Activated CD4-positive, alpha-beta memory T cell treated with anti-CD3 and anti-CD28 coated beads, Interleukin-2, amount 10 ng/mL, durations not matched to agents 7 days and 5 days (primary cell): Measurements from ENCODE around the gene LTBP2. TPM values are rescaled to one million over a fixed set of nuclear protein-coding genes. Genes with fewer than 3 reads are reported as not detected.

Experiments
- CTCF ChIA-PET: fragments of 350-600 bp; sonication (Branson Sonifier 250); formaldehyde crosslinking; loops from one replicate; lab custom pipeline; 2021; ENCODE audit warnings: antibody characterized with exemption, inconsistent platforms; lab: Charles Lee
- POLR2A ChIA-PET: fragments of 350-600 bp; sonication (Branson Sonifier 250); formaldehyde crosslinking; loops from one replicate; lab custom pipeline; 2021; ENCODE audit warnings: antibody characterized with exemption; lab: Charles Lee
- DNase-seq: peaks from one replicate; pipeline ENCODE4 v3.0.0-alpha.2; 2020
- H3K27ac Mint-ChIP-seq: one replicate; pipeline ENCODE4 v1.8.0; 2021; ENCODE audit warnings: mild to moderate bottlenecking, mixed read lengths
- H3K27me3 Mint-ChIP-seq: one replicate; pipeline ENCODE4 v1.8.0; 2021; ENCODE audit warnings: mixed read lengths
- H3K36me3 Mint-ChIP-seq: one replicate; pipeline ENCODE4 v1.8.0; 2021; ENCODE audit warnings: low read depth, mixed read lengths
- H3K4me1 Mint-ChIP-seq: one replicate; pipeline ENCODE4 v1.8.0; 2021; ENCODE audit warnings: mixed read lengths
- H3K4me3 Mint-ChIP-seq: one replicate; pipeline ENCODE4 v1.8.0; 2021; ENCODE audit warnings: mild to moderate bottlenecking, mixed read lengths
- H3K9me3 Mint-ChIP-seq: one replicate; pipeline ENCODE4 v1.8.0; 2021; ENCODE audit warnings: mixed read lengths
- total RNA-seq, 2 experiments: library from RNA; stranded (reverse); gene quantifications; one replicate each; pipeline ENCODE4 v1.2.3, GENCODE V29; 2021

The LTBP2 gene
- total RNA-seq, 2 experiments from 2014 or later: 0.28 to 0.40 TPM

DNA sequence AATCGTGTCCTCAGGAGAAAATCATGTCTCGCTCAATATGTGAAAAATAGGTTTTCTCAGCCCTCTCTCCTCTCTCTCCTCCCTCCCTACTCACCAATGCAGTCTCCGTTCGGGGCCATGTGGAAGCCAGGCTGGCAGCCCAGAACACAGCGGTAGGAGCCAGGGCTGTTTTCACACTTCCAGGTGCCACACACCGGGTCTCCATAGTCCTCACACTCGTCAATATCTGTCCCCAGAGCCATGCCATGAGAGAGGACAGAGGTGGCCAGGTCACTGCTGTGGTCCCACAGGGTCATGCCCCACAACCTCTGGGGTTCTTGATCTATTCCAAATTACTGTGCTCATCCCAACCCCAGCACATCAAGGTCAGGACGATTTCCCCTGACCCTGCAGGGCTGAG, 105.0 kb downstream of the LTBP2 start:
- H3K4me3 Mint-ChIP-seq: no peak overlapping the region
- H3K27me3 Mint-ChIP-seq: peaks cover 6% of the 10 kb centered on the region
- no peak overlapping the region for H3K27ac Mint-ChIP-seq
- no peak for DNase-seq
- H3K36me3 Mint-ChIP-seq: no peaks in the 10 kb centered on the region
- ChIA-PET POLR2A (interaction anchor here (1.2 kb wide), 1 partner anchor 14 kb away, joined by 3 read pairs; the partner anchor contains the start of genes ISCA2 and NPC2), CTCF (no interaction called here)
- no peaks in the 10 kb centered on the region for H3K4me1 Mint-ChIP-seq
- H3K9me3 Mint-ChIP-seq: no peaks in the 10 kb centered on the region

DNA sequence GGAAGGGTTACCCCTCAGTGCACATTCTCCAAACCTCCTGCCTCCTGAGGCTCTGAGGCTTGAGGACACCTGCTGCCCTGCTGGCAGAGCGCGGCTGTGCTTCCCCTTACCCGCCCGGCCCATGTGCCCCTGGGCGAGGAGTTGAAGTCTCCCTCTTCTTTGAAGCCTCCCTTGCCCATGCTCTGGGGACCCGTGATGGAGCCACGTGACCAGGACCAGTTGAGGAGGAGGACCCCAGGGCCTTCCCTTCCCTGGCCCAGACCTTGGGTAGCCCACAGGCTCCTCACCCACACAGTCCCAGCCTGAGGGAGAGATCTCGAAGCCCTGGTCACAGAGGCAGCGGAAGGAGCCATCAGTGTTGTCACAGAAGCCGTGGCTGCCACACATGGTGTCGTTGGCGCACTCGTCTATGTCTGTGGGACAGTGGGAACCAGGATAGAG, 105.6 kb downstream of the LTBP2 start:
- H3K4me1 Mint-ChIP-seq: no peaks in the 10 kb centered on the region
- no peaks in the 10 kb centered on the region for H3K36me3 Mint-ChIP-seq
- H3K27me3 Mint-ChIP-seq: peaks cover 6% of the 10 kb centered on the region
- no peak for DNase-seq
- POLR2A ChIA-PET: no interaction called here
- H3K27ac Mint-ChIP-seq: no peak overlapping the region
- no peak overlapping the region for H3K4me3 Mint-ChIP-seq
- H3K9me3 Mint-ChIP-seq: no peaks in the 10 kb centered on the region
- CTCF ChIA-PET: no interaction called here

DNA sequence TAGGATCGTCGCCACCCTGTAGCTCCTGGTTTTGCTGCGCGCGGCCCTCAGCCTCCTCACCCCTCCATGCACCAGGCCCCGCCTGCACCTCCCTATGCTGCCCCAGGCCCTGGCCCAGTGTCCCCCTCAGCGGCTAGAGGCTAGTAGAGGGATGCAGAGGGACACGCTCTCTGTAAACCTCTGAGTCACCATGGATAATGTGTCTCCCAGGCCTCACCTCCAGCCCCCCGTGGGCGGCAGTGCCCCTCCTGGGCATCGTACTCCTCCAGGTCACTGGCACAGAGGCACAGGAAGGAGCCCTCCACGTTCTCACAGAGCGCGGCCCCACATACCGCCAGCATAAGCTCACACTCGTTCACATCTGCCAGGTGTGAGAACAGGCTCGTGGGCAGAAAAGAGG, 106.2 kb downstream of the LTBP2 start:
- Mint-ChIP-seq H3K4me3 (no peak overlapping the region), H3K4me1 (no peaks in the 10 kb centered on the region), H3K27ac (no peak overlapping the region), H3K27me3 (peaks cover 6% of the 10 kb centered on the region), H3K36me3 (no peaks in the 10 kb centered on the region), H3K9me3 (no peaks in the 10 kb centered on the region)
- POLR2A ChIA-PET: no interaction called here
- CTCF ChIA-PET: interaction anchor here (0.6 kb wide), 1 partner anchor 21 kb away, joined by 3 read pairs; no protein-coding TSS in a partner anchor
- DNase-seq: no peak

DNA sequence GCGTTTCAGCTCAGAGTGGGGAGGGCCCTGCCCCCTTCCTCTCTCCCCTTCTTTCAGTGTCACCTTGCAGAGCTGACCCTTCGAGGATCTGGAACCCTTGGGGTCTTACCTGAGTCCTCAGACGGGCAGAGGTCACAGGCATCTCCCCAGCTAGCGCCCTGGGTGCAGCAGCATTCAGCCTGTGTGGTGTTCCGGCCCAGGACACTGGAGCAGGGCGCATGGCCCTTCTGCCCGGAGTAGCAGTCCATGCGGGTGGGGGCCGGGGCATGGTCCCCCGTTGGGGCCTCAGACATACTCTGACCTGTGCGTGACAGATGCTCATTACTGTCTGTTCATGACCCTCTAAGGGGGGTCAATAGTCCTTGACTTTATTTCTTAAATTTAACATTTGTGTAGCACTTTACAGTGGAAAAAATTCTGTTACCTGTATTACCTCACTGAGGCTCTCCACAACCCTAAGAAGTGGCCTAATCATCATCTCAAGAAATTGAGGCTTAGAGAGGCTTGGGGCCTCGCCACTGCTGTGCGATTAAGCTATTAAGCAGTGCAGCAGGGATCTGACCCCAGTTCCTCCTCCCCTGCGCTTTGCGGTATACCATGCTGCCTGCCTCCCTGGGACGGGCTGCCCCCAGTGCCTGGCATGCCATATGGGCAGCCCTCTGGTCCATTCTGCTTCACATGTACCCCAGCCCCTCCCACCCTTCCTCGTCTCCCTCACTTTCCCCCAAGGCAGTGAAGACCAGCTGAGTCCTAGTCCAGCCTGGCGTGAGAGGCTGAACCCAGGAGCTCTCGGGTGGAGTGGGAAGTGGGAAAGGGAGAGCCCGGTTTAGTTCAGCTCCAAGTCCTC, 106.9 kb downstream of the LTBP2 start:
- H3K36me3 Mint-ChIP-seq: no peaks in the 10 kb centered on the region
- no peak overlapping the region for H3K27ac Mint-ChIP-seq
- CTCF ChIA-PET: interaction anchor here (0.6 kb wide), 1 partner anchor 20 kb away, joined by 3 read pairs; no protein-coding TSS in a partner anchor
- DNase-seq: no peak
- H3K9me3 Mint-ChIP-seq: no peaks in the 10 kb centered on the region
- H3K4me1 Mint-ChIP-seq: no peaks in the 10 kb centered on the region
- H3K27me3 Mint-ChIP-seq: peaks cover 6% of the 10 kb centered on the region
- H3K4me3 Mint-ChIP-seq: no peak overlapping the region
- POLR2A ChIA-PET: no interaction called here

DNA sequence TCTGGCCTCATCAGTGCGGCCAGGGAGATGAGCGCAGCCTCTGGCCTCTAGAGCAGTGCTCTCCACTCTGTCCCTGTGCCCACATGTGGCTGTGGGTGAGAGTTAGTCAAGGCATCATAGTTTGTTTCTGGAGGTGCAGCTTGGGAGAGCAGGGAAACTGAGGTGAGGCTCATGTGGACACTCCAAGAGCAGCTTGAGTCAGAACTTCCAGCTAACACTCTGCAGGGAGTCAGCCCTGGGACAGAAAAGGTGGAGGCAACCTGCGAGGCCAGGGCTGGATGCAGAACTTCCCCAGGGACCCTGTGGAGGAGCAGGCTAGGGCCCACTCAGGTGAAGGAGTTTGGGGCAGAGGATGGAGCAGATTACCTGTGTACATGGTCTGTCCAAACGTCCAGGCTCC, 107.6 kb downstream of the LTBP2 start:
- Mint-ChIP-seq H3K36me3 (no peaks in the 10 kb centered on the region), H3K27ac (no peak overlapping the region), H3K9me3 (no peaks in the 10 kb centered on the region), H3K4me1 (no peaks in the 10 kb centered on the region), H3K27me3 (peaks cover 6% of the 10 kb centered on the region), H3K4me3 (no peak overlapping the region)
- DNase-seq: no peak
- ChIA-PET CTCF (no interaction called here), POLR2A (no interaction called here)

DNA sequence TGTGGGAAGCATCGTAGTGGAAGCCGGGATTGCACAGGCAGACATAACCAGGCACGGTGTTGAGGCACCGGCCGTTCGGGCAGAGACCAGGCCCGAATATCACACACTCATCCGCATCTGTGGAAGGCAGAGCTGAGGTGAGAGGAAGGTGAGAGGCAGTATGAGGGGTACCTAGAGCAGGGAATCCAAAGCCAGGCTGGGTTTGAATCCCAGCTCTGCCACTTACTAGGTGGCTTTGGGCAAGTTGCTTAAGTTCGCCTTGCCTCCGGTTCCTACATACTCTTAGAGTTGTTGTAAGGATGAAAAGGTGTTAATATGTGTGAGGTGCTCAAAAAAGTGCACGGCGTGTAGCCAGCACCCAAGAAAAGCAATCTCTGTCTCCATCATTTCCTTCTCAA, 108.1 kb downstream of the LTBP2 start:
- Mint-ChIP-seq H3K36me3 (no peaks in the 10 kb centered on the region), H3K27ac (no peak overlapping the region), H3K4me1 (no peaks in the 10 kb centered on the region), H3K9me3 (no peaks in the 10 kb centered on the region), H3K4me3 (no peak overlapping the region), H3K27me3 (peaks cover 6% of the 10 kb centered on the region)
- DNase-seq: no peak
- ChIA-PET POLR2A (interaction anchor here (0.6 kb wide), 1 partner anchor 11 kb away, joined by 3 read pairs; the partner anchor contains the start of gene NPC2), CTCF (no interaction called here)

DNA sequence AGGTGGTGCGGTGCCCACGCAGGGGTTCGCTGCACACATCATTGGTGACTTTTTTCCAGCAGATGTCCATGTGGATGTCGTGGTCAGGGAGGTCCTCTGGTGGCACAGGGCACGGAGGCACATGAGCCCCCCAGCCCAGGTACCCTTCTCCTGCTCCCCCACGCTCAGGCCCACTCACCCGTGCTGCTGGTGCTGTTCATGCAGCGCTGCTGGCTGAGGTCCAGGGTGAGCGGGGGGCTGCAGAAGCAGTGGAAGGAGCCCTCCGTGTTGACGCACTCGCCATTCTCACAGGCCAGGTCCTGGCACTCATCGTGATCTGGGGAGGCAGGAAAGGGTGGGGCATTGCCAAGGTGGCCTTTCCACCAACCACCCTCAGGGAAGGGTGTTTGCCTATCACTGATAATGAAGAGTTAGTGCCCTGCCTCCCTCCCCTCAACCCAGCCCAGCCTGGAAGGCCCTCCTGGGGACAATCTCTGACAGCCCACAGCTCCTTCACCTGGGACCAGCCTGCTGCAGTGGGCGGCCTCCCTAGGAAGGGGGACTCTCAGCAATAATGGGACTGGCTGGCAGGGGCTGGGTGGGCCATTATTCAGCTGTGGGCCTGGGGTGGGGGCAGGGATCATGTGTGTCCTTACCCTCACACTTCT, 108.6 kb downstream of the LTBP2 start:
- DNase-seq: no peak
- ChIA-PET POLR2A (interaction anchor here (0.6 to 1.6 kb wide), 2 partner anchors 10 kb away, joined by 3 to 5 read pairs; partner anchors contain the start of genes ISCA2 and NPC2), CTCF (interaction anchor here (1.8 kb wide), 1 partner anchor 10 kb away, joined by 6 read pairs; the partner anchor contains the start of genes ISCA2 and NPC2)
- Mint-ChIP-seq H3K4me3 (no peak overlapping the region), H3K27me3 (peaks cover 6% of the 10 kb centered on the region), H3K9me3 (no peaks in the 10 kb centered on the region), H3K4me1 (no peaks in the 10 kb centered on the region), H3K27ac (no peak overlapping the region), H3K36me3 (no peaks in the 10 kb centered on the region)

DNA sequence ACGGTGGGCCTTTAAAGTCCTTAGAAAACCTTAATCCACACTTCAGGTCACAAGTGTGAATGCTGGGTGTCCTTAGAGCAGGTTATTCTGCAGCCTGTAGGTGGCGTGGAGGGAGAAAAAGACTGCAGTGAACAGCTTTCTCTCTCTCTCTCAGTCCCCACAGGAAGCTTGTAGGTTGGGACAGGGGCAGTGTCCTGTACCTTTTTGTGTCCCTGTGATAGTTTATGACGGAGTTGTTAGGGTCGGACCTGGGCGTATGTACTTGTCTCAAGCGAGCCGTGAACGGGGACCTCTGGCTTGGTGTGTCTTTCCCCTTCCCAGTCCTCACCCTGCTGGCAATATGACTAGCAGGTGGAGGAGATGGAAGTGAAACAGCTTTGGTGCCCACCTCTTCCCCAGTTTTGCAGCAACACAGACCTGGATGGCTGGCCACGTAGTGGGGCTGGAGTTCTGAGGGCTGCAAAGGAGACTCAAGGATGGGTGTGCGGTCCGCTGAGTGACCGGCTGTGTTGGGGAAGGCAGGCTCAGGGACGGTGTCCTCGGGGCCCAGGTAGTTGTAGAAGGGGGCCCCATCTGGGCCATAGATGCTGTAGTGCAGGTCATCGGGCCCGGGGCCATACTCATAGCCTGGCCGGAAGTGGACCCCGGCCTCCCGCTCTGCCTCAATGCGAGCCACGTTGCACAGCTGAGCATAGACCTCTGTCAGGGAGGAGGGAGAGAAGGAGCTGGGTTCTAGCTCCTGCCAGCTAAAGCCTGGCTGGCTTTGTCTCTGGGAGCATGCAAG, 109.6 kb downstream of the LTBP2 start:
- Mint-ChIP-seq H3K4me3 (no peak overlapping the region), H3K4me1 (no peaks in the 10 kb centered on the region), H3K27me3 (peaks cover 4% of the 10 kb centered on the region), H3K9me3 (no peaks in the 10 kb centered on the region), H3K36me3 (peaks cover 3% of the 10 kb centered on the region), H3K27ac (no peak overlapping the region)
- CTCF ChIA-PET: interaction anchor here (1.0 to 1.8 kb wide), 3 partner anchors 9 to 358 kb away, joined by 3 to 6 read pairs (median 3); partner anchors contain the start of genes ISCA2 and NPC2
- POLR2A ChIA-PET: interaction anchor here (1.6 kb wide), 1 partner anchor 9 kb away, joined by 5 read pairs; the partner anchor contains the start of genes ISCA2 and NPC2
- DNase-seq: peak; percentile 32

DNA sequence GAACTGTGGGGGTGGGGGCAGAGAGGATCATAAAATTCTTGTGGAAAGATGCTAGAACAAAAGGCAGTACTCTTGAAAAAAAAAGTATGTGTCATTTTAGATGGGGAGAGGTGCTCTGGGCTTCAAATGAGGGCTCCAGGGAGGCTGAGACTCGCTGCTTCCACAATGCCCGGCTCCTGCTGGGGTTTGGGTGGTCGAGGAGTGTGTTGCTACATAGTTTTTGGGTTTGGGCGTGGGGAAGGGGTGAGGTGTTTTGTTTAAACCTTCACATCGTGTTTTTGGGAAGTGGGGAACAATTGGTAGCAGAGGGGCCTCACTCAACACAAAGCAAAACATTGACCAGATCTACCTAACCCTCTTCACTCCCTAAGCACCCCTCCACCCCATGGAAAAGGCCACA, 110.3 kb downstream of the LTBP2 start:
- Mint-ChIP-seq H3K36me3 (peaks cover 4% of the 10 kb centered on the region), H3K27me3 (peaks cover 2% of the 10 kb centered on the region), H3K4me1 (no peaks in the 10 kb centered on the region), H3K9me3 (no peaks in the 10 kb centered on the region), H3K4me3 (no peak overlapping the region), H3K27ac (no peak overlapping the region)
- CTCF ChIA-PET: interaction anchor here (1.0 to 1.8 kb wide), 2 partner anchors 8 to 107 kb away, joined by 3 to 6 read pairs; partner anchors contain the start of genes ISCA2 and NPC2
- POLR2A ChIA-PET: no interaction called here
- DNase-seq: no peak

DNA sequence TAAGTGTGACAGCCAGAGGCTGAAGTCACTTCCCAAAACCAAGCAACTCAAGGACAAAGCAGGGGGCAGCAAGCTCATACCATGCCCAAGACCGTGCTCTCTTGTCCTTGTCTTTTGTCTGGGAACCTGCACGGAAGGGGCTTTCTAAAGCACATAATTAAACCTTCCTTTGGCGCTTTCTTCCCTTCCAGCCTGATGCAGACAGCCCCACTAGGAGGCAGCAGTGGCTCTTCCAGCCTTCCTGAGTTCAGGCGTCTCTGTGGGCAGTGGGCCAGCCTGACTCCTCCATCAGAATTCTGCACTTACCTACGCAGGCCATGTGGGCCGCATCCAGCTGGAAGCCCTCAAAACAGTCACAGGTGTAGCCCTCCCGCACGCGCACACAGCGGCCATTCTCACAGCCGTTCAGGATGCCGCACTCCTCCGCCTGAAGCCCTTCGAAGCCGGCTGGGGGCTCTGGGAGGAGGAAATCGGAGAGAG, 110.9 kb downstream of the LTBP2 start:
- ChIA-PET POLR2A (no interaction called here), CTCF (interaction anchor here (1.4 kb wide), 1 partner anchor 41 kb away, joined by 4 read pairs; no protein-coding TSS in a partner anchor)
- H3K4me1 Mint-ChIP-seq: no peaks in the 10 kb centered on the region
- H3K9me3 Mint-ChIP-seq: no peaks in the 10 kb centered on the region
- peaks cover 4% of the 10 kb centered on the region for H3K36me3 Mint-ChIP-seq
- DNase-seq: no peak
- H3K27me3 Mint-ChIP-seq: peaks cover 2% of the 10 kb centered on the region
- H3K4me3 Mint-ChIP-seq: no peak overlapping the region
- no peak overlapping the region for H3K27ac Mint-ChIP-seq

DNA sequence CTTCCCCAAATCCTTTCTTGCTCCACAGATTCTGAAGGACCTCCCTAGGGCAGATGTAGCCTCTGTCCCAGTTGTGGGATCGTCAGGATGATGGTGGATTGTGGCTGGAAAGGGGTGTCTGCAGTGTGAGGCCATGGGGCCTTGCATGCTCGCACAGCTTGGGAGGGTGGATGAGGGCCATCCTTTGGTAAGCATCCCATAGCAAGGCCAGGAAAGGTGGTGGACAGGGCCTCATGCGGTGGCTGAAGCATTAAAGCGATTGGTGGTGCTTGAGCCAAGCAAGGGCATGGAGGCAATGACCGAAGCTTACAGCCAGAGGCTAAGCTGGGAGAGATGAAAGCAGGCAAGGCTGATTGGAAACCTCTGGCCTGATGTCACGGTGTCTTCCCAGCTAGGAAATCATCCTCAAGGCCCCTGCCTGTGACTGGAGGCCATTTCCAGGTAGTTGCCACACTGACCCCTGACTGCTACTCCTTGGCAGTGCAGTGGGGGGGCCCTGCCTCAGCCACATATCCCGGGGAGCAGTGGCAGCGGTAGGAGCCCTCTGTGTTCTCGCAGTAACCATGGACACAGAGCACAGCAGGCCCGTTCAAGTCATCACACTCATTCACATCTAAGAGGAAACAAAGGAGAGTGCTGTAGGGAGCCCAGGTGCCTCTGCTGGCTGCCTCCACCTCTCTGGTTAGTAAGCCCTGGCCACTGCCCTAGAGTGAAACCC, 111.5 kb downstream of the LTBP2 start:
- Mint-ChIP-seq H3K9me3 (no peaks in the 10 kb centered on the region), H3K4me3 (no peak overlapping the region), H3K27ac (no peak overlapping the region), H3K4me1 (peaks cover 1% of the 10 kb centered on the region), H3K27me3 (no peaks in the 10 kb centered on the region), H3K36me3 (peaks cover 4% of the 10 kb centered on the region)
- POLR2A ChIA-PET: no interaction called here
- DNase-seq: no peak
- CTCF ChIA-PET: interaction anchor here (1.4 kb wide), 1 partner anchor 40 kb away, joined by 4 read pairs; no protein-coding TSS in a partner anchor

DNA sequence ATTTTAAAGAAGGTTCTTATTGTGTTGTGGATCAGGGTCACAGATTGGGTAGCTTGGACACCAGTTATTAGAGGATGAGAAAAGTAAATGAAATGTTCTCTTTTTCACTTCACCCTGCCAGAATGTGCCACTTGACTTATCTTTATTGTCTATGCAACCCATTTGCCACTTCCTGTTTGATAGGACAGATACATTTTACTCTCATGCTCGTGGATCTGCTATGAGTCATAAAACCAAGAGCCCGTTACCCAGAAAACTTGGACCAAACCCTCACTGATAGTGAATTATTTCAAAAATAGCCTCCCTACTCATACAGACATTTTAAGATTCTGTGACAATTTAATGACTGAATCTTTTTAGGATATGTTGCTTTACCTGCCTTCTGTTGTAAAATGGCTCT, 116.7 kb downstream of the LTBP2 start:
- Mint-ChIP-seq H3K27me3 (no peaks in the 10 kb centered on the region), H3K36me3 (peaks cover 4% of the 10 kb centered on the region), H3K4me1 (peaks cover 20% of the 10 kb centered on the region), H3K27ac (no peak overlapping the region), H3K4me3 (no peak overlapping the region), H3K9me3 (no peaks in the 10 kb centered on the region)
- no peak for DNase-seq
- CTCF ChIA-PET: interaction anchor here (1.6 kb wide), 1 partner anchor 113 kb away, joined by 3 read pairs; no protein-coding TSS in a partner anchor
- POLR2A ChIA-PET: no interaction called here
